Osteoblast (primary cell): ENCODE data around the gene BCAS3. TPM values are rescaled to one million over a fixed set of nuclear protein-coding genes. Genes with fewer than 3 reads are reported as not detected.

Experiments used
- DNase-seq: peaks from one replicate; pipeline ENCODE4 v3.0.0; 2011; ENCODE audit warnings: low spot score, mixed read lengths; ENCODE audit not compliant: insufficient read length; ENCODE audit errors: missing footprints
- H2AFZ ChIP-seq: 2 replicates; pipeline ENCODE4 v1.6.0; 2011; ENCODE audit warnings: mild to moderate bottlenecking, low read length
- H3K27ac ChIP-seq: 2 replicates; pipeline ENCODE4 v1.5.1; 2011; ENCODE audit warnings: mild to moderate bottlenecking, low read depth, low read length, moderate library complexity
- H3K27me3 ChIP-seq: 2 replicates; pipeline ENCODE4 v1.6.0; 2012; ENCODE audit warnings: mild to moderate bottlenecking, control low read depth, inconsistent platforms, low read length, moderate library complexity; ENCODE audit not compliant: insufficient read depth
- H3K36me3 ChIP-seq: 2 replicates; pipeline ENCODE4 v1.5.1; 2011; ENCODE audit warnings: mild to moderate bottlenecking, low read length, control low read depth, moderate library complexity; ENCODE audit not compliant: insufficient read depth
- H3K4me1 ChIP-seq: 2 replicates; pipeline ENCODE4 v1.5.1; 2011; ENCODE audit warnings: mild to moderate bottlenecking, low read length, control low read depth, moderate library complexity; ENCODE audit not compliant: insufficient read depth
- H3K4me2 ChIP-seq: 2 replicates; pipeline ENCODE4 v1.6.0; 2011; ENCODE audit warnings: mild to moderate bottlenecking, low read length; ENCODE audit not compliant: insufficient read depth
- H3K4me3 ChIP-seq: fragments of 200-600 bp; sonication (generic); 3 replicates; pipeline ENCODE4 v1.5.1; 2012; ENCODE audit warnings: mild to moderate bottlenecking, low read length, inconsistent platforms; ENCODE audit not compliant: insufficient read depth
- H3K79me2 ChIP-seq: 2 replicates; pipeline ENCODE4 v1.6.0; 2012; ENCODE audit warnings: mild to moderate bottlenecking, low read length, control low read depth, inconsistent platforms; ENCODE audit not compliant: insufficient read depth
- H3K9me3 ChIP-seq: 2 replicates; pipeline ENCODE4 v1.5.1; 2011; ENCODE audit warnings: low read depth, low read length, control low read depth
- H4K20me1 ChIP-seq: 2 replicates; pipeline ENCODE4 v1.6.0; 2012; ENCODE audit warnings: mild to moderate bottlenecking, low read length, control low read depth; ENCODE audit not compliant: insufficient read depth
- CTCF ChIP-seq: IDR thresholded peaks from 2 replicates; pipeline ENCODE4 v1.5.1; 2011; ENCODE audit warnings: mild to moderate bottlenecking, low read depth, low read length, moderate library complexity; ENCODE audit errors: extremely low read depth
- total RNA-seq: library from RNA; depleted of rRNA; stranded (reverse); fragments of >200 nt; gene quantifications from 2 replicates; pipeline ENCODE4 v1.2.3, GENCODE V29; 2012

Gene BCAS3
- total RNA-seq, 1 donor, result 31.5 TPM

GRCh38 chr17:60647705-60648104, 29.9 kb upstream of the BCAS3 start:
- no peak for TF ChIP-seq CTCF
- Histone ChIP-seq H3K27ac (no peak overlapping the region), H3K4me2 (no peak overlapping the region), H3K36me3 (peaks cover 23% of the 10 kb centered on the region), H3K4me3 (no peak overlapping the region), H3K4me1 (no peaks in the 10 kb centered on the region), H4K20me1 (peaks cover 6% of the 10 kb centered on the region), H3K27me3 (no peaks in the 10 kb centered on the region), H3K9me3 (no peaks in the 10 kb centered on the region), H2AFZ (no peak overlapping the region), H3K79me2 (peaks cover 43% of the 10 kb centered on the region)
- no peak for DNase-seq

- DNase-seq, result no peak
- Histone ChIP-seq H3K36me3 (peaks cover 23% of the 10 kb centered on the region), H2AFZ (no peak overlapping the region), H3K79me2 (peaks cover 30% of the 10 kb centered on the region), H3K4me2 (no peak overlapping the region), H3K4me3 (no peak overlapping the region), H3K27ac (no peak overlapping the region), H4K20me1 (peaks cover 9% of the 10 kb centered on the region), H3K4me1 (no peaks in the 10 kb centered on the region), H3K27me3 (no peaks in the 10 kb centered on the region), H3K9me3 (no peaks in the 10 kb centered on the region)
- TF ChIP-seq CTCF, result no peak
These were observed 25.0 kb upstream of the BCAS3 start for GRCh38 chr17:60652454-60653247.

GRCh38 chr17:60653569-60653968, 24.1 kb upstream of the BCAS3 start:
- no peaks in the 10 kb centered on the region for H3K27me3 ChIP-seq
- H3K4me2 ChIP-seq, result no peak overlapping the region
- peaks cover 9% of the 10 kb centered on the region for H4K20me1 ChIP-seq
- no peak overlapping the region for H3K4me3 ChIP-seq
- no peaks in the 10 kb centered on the region for H3K9me3 ChIP-seq
- TF ChIP-seq CTCF, result no peak
- no peak for DNase-seq
- no peaks in the 10 kb centered on the region for H3K4me1 ChIP-seq
- peaks cover 16% of the 10 kb centered on the region for H3K36me3 ChIP-seq
- H3K79me2 ChIP-seq, result peaks cover 30% of the 10 kb centered on the region
- no peak overlapping the region for H3K27ac ChIP-seq
- H2AFZ ChIP-seq, result no peak overlapping the region

GRCh38 chr17:60656499-60656898, 21.2 kb upstream of the BCAS3 start:
- no peak overlapping the region for H3K27ac ChIP-seq
- TF ChIP-seq CTCF, result no peak
- H3K4me1 ChIP-seq, result no peaks in the 10 kb centered on the region
- DNase-seq, result no peak
- peaks cover 5% of the 10 kb centered on the region for H4K20me1 ChIP-seq
- H2AFZ ChIP-seq, result no peak overlapping the region
- H3K27me3 ChIP-seq, result no peaks in the 10 kb centered on the region
- peaks cover 4% of the 10 kb centered on the region for H3K36me3 ChIP-seq
- no peak overlapping the region for H3K4me3 ChIP-seq
- H3K79me2 ChIP-seq, result peaks cover 26% of the 10 kb centered on the region
- H3K9me3 ChIP-seq, result no peaks in the 10 kb centered on the region
- no peak overlapping the region for H3K4me2 ChIP-seq
